K562 (cell line): ENCODE measurements around the gene RPAIN.

Experiments
- ADNP ChIP-seq: fragments of 200-800 bp; sonication (Bioruptor generic); IDR thresholded peaks from 2 replicates; pipeline ENCODE4 v1.6.1; 2016; ENCODE audit warnings: missing genetic modification characterization, missing compliant biosample characterization
- CEBPZ ChIP-seq: fragments of 150-350 bp; IDR thresholded peaks from 2 replicates; pipeline ENCODE4 v1.6.1; 2014; ENCODE audit warnings: low read depth, mild to moderate bottlenecking, low read length, borderline replicate concordance
- CTCF ChIP-seq, 3 experiments: IDR thresholded peaks in 2 of 3; conservative IDR thresholded peaks in 1 of 3; 2 replicates each; pipeline ENCODE4 v1.5.1; 2011 to 2012; ENCODE audit warnings: low read length in 3 of 3, mild to moderate bottlenecking in 3 of 3, control low read depth in 2 of 3, improper control_type of control experiment in 1 of 3, inconsistent platforms in 1 of 3, low read depth in 1 of 3, mixed read lengths in 1 of 3, moderate library complexity in 1 of 3; ENCODE audit not compliant: insufficient read depth in 2 of 3
- ESRRA ChIP-seq: fragments of 450-650 bp; IDR thresholded peaks from 2 replicates; pipeline ENCODE4 v1.6.1; 2014; ENCODE audit warnings: low read depth, mild to moderate bottlenecking, moderate library complexity, borderline replicate concordance
- NFYB ChIP-seq: IDR thresholded peaks from 2 replicates; pipeline ENCODE4 v1.6.1; 2011; ENCODE audit warnings: mild to moderate bottlenecking, moderate library complexity; ENCODE audit not compliant: insufficient read length; ENCODE audit errors: extremely low read depth
- POLR2A ChIP-seq: fragments of 450-650 bp; conservative IDR thresholded peaks from 2 replicates; pipeline ENCODE4 v1.6.1; 2016
- UBTF ChIP-seq, 2 experiments: IDR thresholded peaks; 2 replicates each; pipeline ENCODE4 v1.6.1; 2012; ENCODE audit warnings: improper control_type of control experiment in 2 of 2, low read depth in 2 of 2, low read length in 2 of 2, borderline replicate concordance in 1 of 2
- USF2 ChIP-seq: sonication (generic); formaldehyde crosslinking; IDR thresholded peaks from 2 replicates; pipeline ENCODE4 v1.5.0; 2020; ENCODE audit warnings: missing genetic modification reagents
- ZNF124 ChIP-seq: sonication (generic); formaldehyde crosslinking; IDR thresholded peaks from 2 replicates; pipeline ENCODE4 v1.8.1; 2022; ENCODE audit warnings: missing genetic modification reagents
- ZNF398 ChIP-seq: fragments of 250-450 bp; sonication (Bioruptor Pico); IDR thresholded peaks from 2 replicates; pipeline ENCODE4 v1.8.0; 2021; ENCODE audit warnings: moderate library complexity, mild to moderate bottlenecking, inconsistent platforms
- ZNF586 ChIP-seq: fragments of 450-650 bp; formaldehyde crosslinking; conservative IDR thresholded peaks from 2 replicates; pipeline ENCODE4 v1.4.0; 2020; ENCODE audit warnings: mild to moderate bottlenecking, moderate library complexity
- ZNF609 ChIP-seq: sonication (generic); formaldehyde crosslinking; IDR thresholded peaks from 2 replicates; pipeline ENCODE4 v1.8.1; 2023; ENCODE audit warnings: missing genetic modification reagents, mild to moderate bottlenecking, borderline replicate concordance

- TF ChIP-seq NFYB (no peak), ZNF609 (CRISPR knock-in tag) (no peak), CTCF (IDR thresholded peaks at IDR 0.05 in 2 of 3, conservative IDR thresholded peaks at IDR 0.05 in 1 of 3; ENCODE audit: insufficient read depth in 2 of 3, low read depth in 1 of 3, low read length in 3 of 3) (no peak), ADNP (tag) (no peak), CEBPZ (no peak), ZNF124 (CRISPR knock-in tag) (no peak), POLR2A (no peak), UBTF (IDR thresholded peaks at IDR 0.05; ENCODE audit: borderline replicate concordance in 1 of 2, low read depth in 2 of 2, low read length in 2 of 2) (no peak), ZNF398 (CRISPR knock-in tag) (no peak), ZNF586 (CRISPR knock-in tag) (no peak), USF2 (CRISPR knock-in tag) (no peak), ESRRA (no peak)
Observed at GRCh38 chr17:5468075-5468473, 48.1 kb downstream of the RPAIN start.
